HG03442 (cell line): Measurements from ENCODE around the gene SLC39A9.

Source experiments
- ATAC-seq: cut with Tn5 transposase; IDR thresholded peaks from one replicate; pipeline ENCODE4 v1.9.1; 2021; ENCODE audit warnings: mild to moderate bottlenecking, moderate library complexity; ENCODE audit not compliant: unreplicated experiment

SLC39A9 gene

GRCh38 chr14:69398053-69398817 is at the start of gene SLC39A9, which contains the start of gene ERH:
Gene SLC39A9 (plus strand): TSS chr14:69398692. CDS start chr14:69399370, 678 bp downstream.
Gene ERH (minus strand): TSS chr14:69398299. CDS start chr14:69398233, 66 bp downstream.
- peak; percentile 80 for ATAC-seq

GRCh38 chr14:69349091-69349777 is 49.3 kb upstream of the SLC39A9 start:
- ATAC-seq: no peak

- no peak for ATAC-seq
These were observed 47.6 kb upstream of the SLC39A9 start for GRCh38 chr14:69350892-69351291.

GRCh38 chr14:69351385-69351784 is 47.1 kb upstream of the SLC39A9 start:
- ATAC-seq: no peak

GRCh38 chr14:69351911-69352310 is 46.6 kb upstream of the SLC39A9 start:
- ATAC-seq: no peak

GRCh38 chr14:69353168-69353567 is 45.3 kb upstream of the SLC39A9 start:
- no peak for ATAC-seq

GRCh38 chr14:69354383-69355153 is 43.9 kb upstream of the SLC39A9 start:
- ATAC-seq: peak; percentile 84

- ATAC-seq: no peak
These were observed 43.3 kb upstream of the SLC39A9 start for GRCh38 chr14:69355154-69355597.

- ATAC-seq: no peak
These were observed 42.7 kb upstream of the SLC39A9 start for GRCh38 chr14:69355607-69356281.

- ATAC-seq: no peak
These were observed 41.5 kb upstream of the SLC39A9 start for GRCh38 chr14:69356903-69357543.

- no peak for ATAC-seq
These were observed 40.8 kb upstream of the SLC39A9 start for GRCh38 chr14:69357544-69358200.

GRCh38 chr14:69358233-69358963 is 40.1 kb upstream of the SLC39A9 start:
- no peak for ATAC-seq

GRCh38 chr14:69358966-69359365 is 39.5 kb upstream of the SLC39A9 start:
- ATAC-seq: no peak

- no peak for ATAC-seq
These were observed 37.9 kb upstream of the SLC39A9 start for GRCh38 chr14:69360438-69361108.

GRCh38 chr14:69363055-69363454 is 35.4 kb upstream of the SLC39A9 start:
- no peak for ATAC-seq

GRCh38 chr14:69363964-69364363 is 34.5 kb upstream of the SLC39A9 start:
- no peak for ATAC-seq

GRCh38 chr14:69364378-69364777 is 34.1 kb upstream of the SLC39A9 start:
- ATAC-seq: no peak

GRCh38 chr14:69366069-69366468 is 32.4 kb upstream of the SLC39A9 start:
- no peak for ATAC-seq

- ATAC-seq: no peak
These were observed 31.7 kb upstream of the SLC39A9 start for GRCh38 chr14:69366761-69367160.
